IMR-90 (cell line): ENCODE data around the gene LCE1B. TPM values are rescaled to one million over a fixed set of nuclear protein-coding genes. Genes with fewer than 3 reads are reported as not detected.

Experiments used
- ATAC-seq: fragments of 200-7000 bp; cut with Tn5 transposase; 2 replicates; pipeline ENCODE4 v1.9.1; 2020; ENCODE audit warnings: low read depth, mild to moderate bottlenecking, moderate library complexity
- BruUV-seq: library from RNA; stranded (reverse); fragments of 400-500 nt; replicated peaks from 2 replicates; lab custom pipeline; 2021; lab: Mats Ljungman, UMichigan
- CTCF ChIA-PET: fragments of 300-600 bp; formaldehyde crosslinking; extraction: SDS; loops from one replicate; lab custom pipeline; 2021; ENCODE audit warnings: antibody characterized with exemption; lab: Yijun Ruan, JAX
- POLR2A ChIA-PET: fragments of 300-600 bp; sonication (Branson Sonifier 250); formaldehyde crosslinking; loops from one replicate; lab custom pipeline; 2022; ENCODE audit warnings: antibody characterized with exemption; ENCODE audit not compliant: unreplicated experiment; lab: Charles Lee
- DNase-seq: peaks from one replicate; pipeline ENCODE4 v3.0.0; 2013
- H2AFZ ChIP-seq: replicated peaks from 2 replicates; pipeline ENCODE3; 2013; ENCODE audit warnings: low read length, mild to moderate bottlenecking; ENCODE audit not compliant: poor library complexity
- H2AK5ac ChIP-seq: 2 replicates; pipeline ENCODE4 v1.6.1; 2013; ENCODE audit warnings: low read depth, low read length, inconsistent platforms
- H2AK9ac ChIP-seq: replicated peaks from 2 replicates; pipeline ENCODE3; 2013; ENCODE audit warnings: mild to moderate bottlenecking, low read depth, low read length, moderate library complexity; ENCODE audit not compliant: poor library complexity
- H2BK120ac ChIP-seq: 2 replicates; pipeline ENCODE4 v1.6.1; 2013; ENCODE audit warnings: low read depth, low read length, inconsistent platforms
- H2BK15ac ChIP-seq: 3 replicates; pipeline ENCODE4 v1.6.1; 2013; ENCODE audit warnings: low read depth, low read length, inconsistent platforms
- H2BK20ac ChIP-seq: 2 replicates; pipeline ENCODE4 v1.6.1; 2013; ENCODE audit warnings: low read depth, mild to moderate bottlenecking, inconsistent platforms, low read length, moderate library complexity
- H2BK5ac ChIP-seq: 2 replicates; pipeline ENCODE4 v1.6.1; 2013; ENCODE audit warnings: mild to moderate bottlenecking, low read depth, low read length, inconsistent platforms; ENCODE audit not compliant: poor library complexity, severe bottlenecking
- H3K14ac ChIP-seq: replicated peaks from 2 replicates; pipeline ENCODE4 v1.6.1; 2013; ENCODE audit warnings: low read depth, low read length, inconsistent platforms
- H3K18ac ChIP-seq: 2 replicates; pipeline ENCODE4 v1.6.1; 2013; ENCODE audit warnings: low read depth, low read length, control low read depth
- H3K23ac ChIP-seq: 2 replicates; pipeline ENCODE4 v1.6.1; 2013; ENCODE audit warnings: low read depth, low read length, inconsistent platforms
- H3K27ac ChIP-seq: 2 replicates; pipeline ENCODE4 v1.5.1; 2013; ENCODE audit warnings: mild to moderate bottlenecking, control low read depth, low read length; ENCODE audit not compliant: insufficient read depth
- H3K27me3 ChIP-seq: 2 replicates; pipeline ENCODE4 v1.6.1; 2013; ENCODE audit warnings: low read length; ENCODE audit not compliant: control insufficient read depth, insufficient read depth
- H3K36me3 ChIP-seq: 2 replicates; pipeline ENCODE4 v1.6.1; 2013; ENCODE audit warnings: low read length, mixed read lengths; ENCODE audit not compliant: control insufficient read depth, insufficient read depth
- H3K4ac ChIP-seq: 2 replicates; pipeline ENCODE4 v1.6.1; 2013; ENCODE audit warnings: low read depth, low read length, inconsistent platforms
- H3K4me1 ChIP-seq: 2 replicates; pipeline ENCODE4 v1.6.1; 2013; ENCODE audit warnings: low read length, mixed read lengths; ENCODE audit not compliant: control insufficient read depth, insufficient read depth
- H3K4me2 ChIP-seq: 2 replicates; pipeline ENCODE4 v1.6.1; 2013; ENCODE audit warnings: low read depth, mild to moderate bottlenecking, control low read depth, low read length, moderate library complexity
- H3K4me3 ChIP-seq: 2 replicates; pipeline ENCODE4 v1.5.1; 2013; ENCODE audit warnings: low read depth, mild to moderate bottlenecking, control low read depth, low read length, moderate library complexity; ENCODE audit not compliant: insufficient read depth
- H3K56ac ChIP-seq: 2 replicates; pipeline ENCODE4 v1.6.1; 2013; ENCODE audit warnings: low read length, inconsistent platforms; ENCODE audit not compliant: insufficient read depth; ENCODE audit errors: extremely low read depth
- H3K79me1 ChIP-seq, 2 experiments: 2 replicates each; pipeline ENCODE4 v1.6.1; 2013; ENCODE audit warnings: low read length in 2 of 2, inconsistent platforms in 1 of 2, low read depth in 1 of 2
- H3K9ac ChIP-seq: 2 replicates; pipeline ENCODE4 v1.6.1; 2013; ENCODE audit warnings: low read depth, low read length, control low read depth
- H3K9me1 ChIP-seq: 2 replicates; pipeline ENCODE4 v1.6.1; 2013; ENCODE audit warnings: low read length, inconsistent platforms; ENCODE audit not compliant: insufficient read depth
- H3K9me3 ChIP-seq: 2 replicates; pipeline ENCODE4 v1.6.1; 2013; ENCODE audit warnings: low read length; ENCODE audit not compliant: control insufficient read depth, insufficient read depth
- H4K20me1 ChIP-seq: 2 replicates; pipeline ENCODE4 v1.6.1; 2013; ENCODE audit warnings: low read length, inconsistent platforms; ENCODE audit not compliant: insufficient read depth
- H4K5ac ChIP-seq: 2 replicates; pipeline ENCODE4 v1.6.1; 2013; ENCODE audit warnings: mild to moderate bottlenecking, low read depth, low read length, control low read depth
- H4K8ac ChIP-seq, 2 experiments: 2 replicates each; pipeline ENCODE4 v1.6.1; 2013; ENCODE audit warnings: low read depth in 2 of 2, low read length in 2 of 2, control low read depth in 1 of 2, inconsistent platforms in 1 of 2
- H4K91ac ChIP-seq: 2 replicates; pipeline ENCODE4 v1.6.1; 2013; ENCODE audit warnings: low read depth, low read length, inconsistent platforms; ENCODE audit not compliant: insufficient read depth
- MAFK ChIP-seq: IDR thresholded peaks from 2 replicates; pipeline ENCODE4 v1.6.1; 2012; ENCODE audit warnings: low read depth, low read length, improper control_type of control experiment
- SMC3 ChIP-seq: fragments of 150-350 bp; IDR thresholded peaks from 2 replicates; pipeline ENCODE4 v1.6.1; 2016; ENCODE audit warnings: low read depth, mild to moderate bottlenecking, antibody characterized with exemption, low read length, moderate library complexity
- WGBS, 2 experiments: methylation state at CpG; one replicate each; pipeline versions ENCODE4 v1.1.5 to v1.1.7; 2013; ENCODE audit warnings: missing lambda C conversion rate in 2 of 2; ENCODE audit not compliant: insufficient read length in 1 of 2; ENCODE audit errors: extremely low coverage in 2 of 2; 5-methylcytosine and 5-hydroxymethylcytosine counted together
- dilution Hi-C: fragments of 300-500 bp; cut with HindIII; formaldehyde crosslinking; loops from one replicate; pipeline ENCODE4 v1.14.3; 2018; ENCODE audit warnings: low sequenced_read_pairs; ENCODE audit not compliant: unreplicated experiment
- in situ Hi-C: fragments of 300-500 bp; cut with MboI; formaldehyde crosslinking; loops from 3 replicates; pipeline ENCODE4 v1.14.3; 2019; ENCODE audit warnings: low sequenced_read_pairs, inconsistent platforms, mixed read lengths
- intact Hi-C: fragments of 100-400 bp; cut with micrococcal nuclease; formaldehyde crosslinking; loops from 2 replicates; pipeline ENCODE4 v1.10.0; 2022
- polyA plus RNA-seq, 3 experiments: library from polyadenylated mRNA; depleted of rRNA; stranded (reverse); fragments of >200 nt; gene quantifications; 2 replicates each; pipeline ENCODE4 v1.2.3, GENCODE V29; 2012; ENCODE audit warnings: low replicate concordance in 1 of 3
- total RNA-seq: library from RNA; depleted of rRNA; stranded (reverse); fragments of >200 nt; gene quantifications from 2 replicates; pipeline ENCODE4 v1.2.3, GENCODE V29; 2012

Gene LCE1B
- total and polyA plus RNA-seq, 2 of the 4 experiments (the other 2 are of a cell fraction): not detected

DNA sequence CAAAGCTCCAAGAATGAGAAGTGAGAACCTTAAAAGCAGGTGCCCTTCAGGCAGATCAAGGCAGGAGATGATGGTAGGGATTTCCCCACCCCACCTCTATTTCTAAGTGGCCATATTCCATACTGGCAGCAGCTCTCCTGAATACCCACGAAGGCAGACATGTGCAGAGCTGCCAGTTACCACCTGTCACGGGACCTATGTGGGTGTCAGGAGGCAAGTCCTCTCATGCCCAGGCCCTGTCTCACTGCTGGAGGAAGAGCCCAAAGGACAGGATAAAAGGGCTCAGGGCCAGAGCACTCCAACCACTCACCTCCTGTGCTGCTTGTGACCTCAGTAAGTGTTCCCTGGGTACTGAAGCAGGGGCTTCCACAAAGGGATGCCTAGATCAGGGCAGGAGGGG lies 721 bp upstream of the LCE1B start:
- dilution Hi-C loops (no loop called here), in situ Hi-C loops (no loop called here), intact Hi-C loops (no loop called here)
- H3K9ac ChIP-seq: no peak overlapping the region
- H3K23ac ChIP-seq: no peak overlapping the region
- H3K56ac ChIP-seq: no peak overlapping the region
- H4K20me1 ChIP-seq: no peaks in the 10 kb centered on the region
- H3K9me3 ChIP-seq: peaks cover 2% of the 10 kb centered on the region; the same call in 1 of the 2 replicates
- H2AK5ac ChIP-seq: no peak overlapping the region
- H2AK9ac ChIP-seq: no peak overlapping the region
- ATAC-seq: no peak
- no peak overlapping the region for H3K4me3 ChIP-seq
- no peak for DNase-seq
- ChIA-PET CTCF (no interaction called here), POLR2A (no interaction called here)
- no peak overlapping the region for H3K18ac ChIP-seq
- H2AFZ ChIP-seq: no peak overlapping the region
- H3K4me1 ChIP-seq: no peaks in the 10 kb centered on the region
- no peak overlapping the region for H3K4me2 ChIP-seq
- no peak overlapping the region for H2BK5ac ChIP-seq
- H3K79me1 ChIP-seq: no peaks in the 10 kb centered on the region
- H4K91ac ChIP-seq: no peak overlapping the region
- no CpG with 5 or more reads among the region's 2 CpGs for WGBS, 2 experiments
- H4K8ac ChIP-seq: no peak overlapping the region
- H3K14ac ChIP-seq: no peak overlapping the region
- H2BK20ac ChIP-seq: no peak overlapping the region
- no peak overlapping the region for H2BK120ac ChIP-seq
- H3K36me3 ChIP-seq: no peaks in the 10 kb centered on the region
- H3K27ac ChIP-seq: no peak overlapping the region
- no peaks in the 10 kb centered on the region for H3K9me1 ChIP-seq
- TF ChIP-seq MAFK (no peak), SMC3 (no peak)
- H3K27me3 ChIP-seq: no peaks in the 10 kb centered on the region
- H3K4ac ChIP-seq: no peak overlapping the region
- no peak overlapping the region for H4K5ac ChIP-seq
- BruUV-seq: no TSS peak
- no peak overlapping the region for H2BK15ac ChIP-seq
